LNCAP (cell line): ENCODE measurements around the gene OR2A5.

ENCODE experiments used
- CTCF ChIP-seq: fragments of 450-650 bp; IDR thresholded peaks from 2 replicates; pipeline ENCODE4 v1.5.1; 2017; ENCODE audit warnings: mild to moderate bottlenecking

OR2A5 gene

GRCh38 chr7:144048648-144049047 lies at the start of gene OR2A5:
OR2A5 (plus strand) TSS chr7:144048948; CDS start chr7:144050402, 1,454 bp downstream.
- TF ChIP-seq CTCF: no peak

GRCh38 chr7:144000020-144000419 lies 48.7 kb upstream of the OR2A5 start, which contains the start of gene OR6B1:
OR6B1 (plus strand) TSS chr7:144000320; CDS start chr7:144003997, 3,677 bp downstream.
- TF ChIP-seq CTCF: no peak

- no peak for TF ChIP-seq CTCF
Observed at GRCh38 chr7:144001543-144001942, 47.2 kb upstream of the OR2A5 start.

- TF ChIP-seq CTCF: no peak
Observed at GRCh38 chr7:144004703-144005102, 44.0 kb upstream of the OR2A5 start.

GRCh38 chr7:144006029-144006691 lies 42.6 kb upstream of the OR2A5 start:
- TF ChIP-seq CTCF: no peak

GRCh38 chr7:144006692-144007042 lies 42.1 kb upstream of the OR2A5 start:
- no peak for TF ChIP-seq CTCF

GRCh38 chr7:144009361-144009760 lies 39.4 kb upstream of the OR2A5 start:
- TF ChIP-seq CTCF: no peak
